ENCODE measurements around the gene MLPH.

- TF ChIP-seq CTCF (IDR thresholded peaks at IDR 0.05; ENCODE audit: insufficient read depth, low read length, poor library complexity, severe bottlenecking) (no peak), EZH2phosphoT487 (conservative IDR thresholded peaks at IDR 0.05; ENCODE audit: low read length) (no peak)
Measured at GRCh38 chr2:237475704-237476141, 11.3 kb upstream of the MLPH start.
